GM21423 (cell line): Measurements from ENCODE around the gene MAP3K5.

Experiments used
- ATAC-seq: cut with Tn5 transposase; IDR thresholded peaks from one replicate; pipeline ENCODE4 v1.9.1; 2021; ENCODE audit warnings: mild to moderate bottlenecking, moderate library complexity; ENCODE audit not compliant: unreplicated experiment

The MAP3K5 gene

DNA sequence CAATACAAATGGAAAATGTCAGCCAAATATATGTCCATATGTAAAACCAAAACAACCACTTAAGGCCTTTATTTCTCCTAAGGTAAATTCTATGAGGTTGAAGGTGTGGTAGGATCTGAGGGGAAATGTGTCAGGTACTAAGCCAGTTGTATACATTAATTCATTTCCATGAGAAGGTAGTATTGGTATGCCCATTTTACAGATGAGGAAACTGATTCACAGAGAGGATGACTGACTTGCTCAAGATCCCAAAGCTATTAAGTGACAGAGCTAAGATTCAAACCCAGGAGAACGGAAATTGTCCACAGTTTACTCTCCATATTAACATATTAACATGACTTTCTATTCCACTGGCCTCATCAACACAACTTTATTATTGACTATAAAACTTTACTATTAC, 177.9 kb downstream of the MAP3K5 start:
- no peak for ATAC-seq

DNA sequence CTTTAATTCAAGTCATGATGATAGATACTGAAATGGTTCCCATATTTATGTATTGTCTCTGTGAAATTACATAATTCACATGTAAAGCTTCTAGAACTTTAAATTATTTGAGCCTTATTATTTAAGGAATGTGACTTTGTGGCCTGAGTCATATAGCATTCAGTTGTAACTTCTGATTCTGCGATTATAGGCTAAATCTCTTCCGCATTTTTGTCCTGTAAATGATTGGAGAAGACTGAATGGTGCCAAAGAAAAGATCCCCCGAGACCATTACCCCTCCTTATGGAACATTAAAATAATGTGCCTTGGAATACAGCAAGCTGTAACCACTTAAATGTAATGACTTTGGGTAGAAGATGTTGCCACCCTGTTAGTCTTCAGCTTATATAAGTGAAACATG, 178.8 kb downstream of the MAP3K5 start:
- no peak for ATAC-seq

GRCh38 chr6:136612666-136613389, 179.4 kb downstream of the MAP3K5 start:
- ATAC-seq = no peak

DNA sequence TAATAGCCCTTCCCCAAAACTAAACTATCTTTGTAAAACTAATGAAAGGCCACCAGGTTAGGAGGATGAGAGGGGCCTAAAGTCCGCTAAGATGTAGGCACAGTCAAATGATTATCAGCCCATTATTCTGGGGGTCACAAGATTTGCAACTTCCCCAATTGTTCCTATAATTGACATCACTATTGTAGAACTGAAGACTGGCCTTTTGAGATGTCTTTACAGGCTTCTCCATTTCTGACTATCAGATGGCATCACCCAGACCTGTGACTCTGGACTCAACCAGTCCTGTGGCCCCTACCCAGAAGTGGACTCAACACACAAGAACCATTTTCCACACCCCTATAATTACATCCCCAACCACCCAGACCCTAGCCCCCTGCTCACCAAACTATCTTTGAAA, 180.5 kb downstream of the MAP3K5 start:
- no peak for ATAC-seq

DNA sequence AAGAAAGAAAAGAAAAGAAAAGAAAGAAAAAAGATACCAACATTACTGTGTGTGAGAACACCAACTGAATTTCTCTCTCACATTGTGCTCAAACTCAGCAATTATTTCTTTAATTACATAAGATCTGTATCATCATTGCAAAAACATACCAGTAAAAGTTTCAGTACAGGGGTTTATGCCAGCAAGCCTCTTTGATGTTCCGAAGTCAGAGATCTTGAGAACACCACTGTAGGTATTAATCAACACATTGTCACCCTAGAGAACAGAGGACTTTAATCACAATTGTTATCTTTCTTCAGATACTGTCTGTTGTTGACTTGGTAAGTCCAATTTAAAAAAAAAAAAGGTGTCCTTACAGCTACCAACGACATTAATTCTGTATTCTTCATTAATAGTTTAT, 181.1 kb downstream of the MAP3K5 start:
- ATAC-seq = no peak

DNA sequence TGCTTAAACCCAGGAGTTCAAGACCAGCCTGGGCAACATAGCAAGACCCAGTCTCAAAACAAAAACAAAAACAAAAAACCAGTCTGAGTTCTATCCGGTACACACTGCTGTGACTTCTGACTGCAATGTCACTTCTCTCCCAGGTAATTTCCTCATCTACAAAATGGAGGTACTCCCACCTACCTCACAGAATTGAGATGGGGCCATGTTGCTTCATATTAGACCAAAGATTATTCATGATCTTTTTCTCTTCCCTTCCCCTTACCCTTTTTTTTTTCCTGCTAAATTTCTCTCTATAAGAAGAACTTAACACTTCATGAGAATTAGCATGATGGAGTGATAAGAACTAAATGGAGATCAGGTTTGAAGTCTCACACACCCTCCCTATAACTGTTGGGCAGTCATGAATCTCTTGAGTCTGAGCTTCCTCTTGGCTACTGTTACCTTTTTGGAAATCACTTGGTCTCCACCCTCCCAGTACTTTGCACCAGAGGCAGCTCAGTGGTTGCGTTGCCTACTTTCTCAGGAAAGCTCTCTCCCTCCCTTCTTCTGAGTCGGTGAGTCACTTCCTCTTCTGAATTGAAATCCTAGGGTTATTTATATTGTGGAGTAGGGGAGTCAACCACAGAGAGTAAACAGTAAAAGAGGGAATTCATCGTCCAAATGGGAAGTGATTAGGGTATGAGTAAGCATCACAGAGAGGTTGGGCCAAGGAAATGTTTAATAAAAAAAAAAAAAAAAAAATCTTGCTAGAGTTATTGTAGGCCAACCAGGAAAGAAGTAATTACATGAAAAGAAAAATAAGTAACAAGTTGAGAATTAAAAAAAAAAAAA, 182.2 kb downstream of the MAP3K5 start:
- no peak for ATAC-seq

DNA sequence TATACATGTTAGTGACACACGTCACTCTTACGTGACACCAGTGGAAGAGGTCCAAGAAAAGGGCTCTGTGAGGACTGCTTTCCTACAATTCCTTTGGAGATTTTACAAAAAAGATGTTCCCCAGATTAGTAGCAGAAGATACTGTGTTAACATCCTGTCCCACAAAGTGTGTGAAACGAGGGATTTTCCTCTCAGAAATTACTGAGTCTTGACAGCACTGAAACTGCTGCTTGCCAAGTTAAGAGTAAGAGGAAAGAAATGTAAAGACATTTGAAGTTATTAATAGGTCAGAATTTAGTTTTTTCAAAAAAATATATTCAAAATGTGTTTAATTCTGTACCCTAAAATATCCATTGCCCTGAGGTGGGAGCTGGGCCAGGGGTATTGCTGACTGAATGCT, 183.3 kb downstream of the MAP3K5 start:
- ATAC-seq = no peak

- peak; percentile 77 for ATAC-seq
Measured at GRCh38 chr6:136607932-136608772, 184.1 kb downstream of the MAP3K5 start.

DNA sequence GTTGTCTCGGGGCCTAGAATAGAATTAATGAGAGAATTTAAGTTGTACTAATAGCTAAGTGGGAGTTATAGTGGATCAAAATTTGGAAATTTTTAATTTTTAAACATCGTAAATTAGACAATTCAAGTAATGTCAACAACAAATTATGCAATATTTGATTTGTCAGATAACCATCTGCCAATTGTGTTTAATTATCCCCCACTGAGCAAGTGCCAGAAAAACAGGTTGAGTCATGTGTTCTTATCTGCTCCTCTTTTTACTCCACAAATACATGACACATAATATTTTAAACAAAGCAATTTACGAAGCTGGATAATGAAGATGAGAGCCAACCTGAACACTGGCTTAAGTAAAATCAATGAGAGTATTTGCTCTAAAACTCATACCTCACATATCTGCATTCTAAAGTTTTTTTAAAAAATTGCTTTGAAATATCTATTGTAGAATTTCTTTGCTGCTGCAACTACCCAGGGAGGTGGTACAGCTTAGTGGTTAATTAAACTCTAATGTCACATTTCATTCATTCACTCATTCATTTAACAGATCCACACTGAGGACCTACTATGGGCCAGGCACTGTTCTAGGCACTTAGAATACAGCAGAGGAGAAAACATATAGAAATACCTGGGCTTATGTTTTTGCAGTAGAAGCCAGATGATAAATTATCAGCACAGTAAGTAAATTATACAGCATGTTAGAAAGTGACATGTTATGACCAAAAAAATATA, 184.9 kb downstream of the MAP3K5 start:
- ATAC-seq = no peak

DNA sequence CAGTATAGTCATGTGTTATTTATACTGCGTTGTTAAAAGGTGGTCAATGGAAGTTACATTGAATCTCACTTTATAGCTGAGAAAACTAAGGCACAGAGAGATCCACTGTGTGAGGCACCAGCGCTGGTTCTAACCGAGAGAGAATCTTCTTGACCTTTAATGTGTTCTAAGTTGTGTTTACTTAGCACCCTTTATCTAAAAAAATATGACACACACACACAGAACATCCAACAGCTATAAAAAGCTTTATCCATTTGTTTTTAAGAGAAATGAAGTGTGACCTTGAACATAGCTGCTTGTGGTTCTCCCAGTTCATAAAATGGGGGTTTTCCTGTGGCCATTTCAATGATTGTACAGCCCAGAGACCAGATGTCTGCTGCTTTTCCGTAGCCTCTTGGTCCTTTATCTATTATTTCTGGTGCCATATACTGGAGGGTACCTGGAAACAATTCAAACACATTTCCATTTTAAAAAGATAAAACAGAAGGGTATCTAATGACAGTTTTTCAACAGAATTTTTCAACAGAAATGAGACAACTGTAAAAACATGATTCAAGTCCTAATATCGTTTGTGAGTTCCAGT, 187.3 kb downstream of the MAP3K5 start:
- ATAC-seq = no peak

- no peak for ATAC-seq
Measured at GRCh38 chr6:136604328-136604825, 187.9 kb downstream of the MAP3K5 start.

- ATAC-seq = no peak
Measured at GRCh38 chr6:136600818-136601217, 191.5 kb downstream of the MAP3K5 start.

DNA sequence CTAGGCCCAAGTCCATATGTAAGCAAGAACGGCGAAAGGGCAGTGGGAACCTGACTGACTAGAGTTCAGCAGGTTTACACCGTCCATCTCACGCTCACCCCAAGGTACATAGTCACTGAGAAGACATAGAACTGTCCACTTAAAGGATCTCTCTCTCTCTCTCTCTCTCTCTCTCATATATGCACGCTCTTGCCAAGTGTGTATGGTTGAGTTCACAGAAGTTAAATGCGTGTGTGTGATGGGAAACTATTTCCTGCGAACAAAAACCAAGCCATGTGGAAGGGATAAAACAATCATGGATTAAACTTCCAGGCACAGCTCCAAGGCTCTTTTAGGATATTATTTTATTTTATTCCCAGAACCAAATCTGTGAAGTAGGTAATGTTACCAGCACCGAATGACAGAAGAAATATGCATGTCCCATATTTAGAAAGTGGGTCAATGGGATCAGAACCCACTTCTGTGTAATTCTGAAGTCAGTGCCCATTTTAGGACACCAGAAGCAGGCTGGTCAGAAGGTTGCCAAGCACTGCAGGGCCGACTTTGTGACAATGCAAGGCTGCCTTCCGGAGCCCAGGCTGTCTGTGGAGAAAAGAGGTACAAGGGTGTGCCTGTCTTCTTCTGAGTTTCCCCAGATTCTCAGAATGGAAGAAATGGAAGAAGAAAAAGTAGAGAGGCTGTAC, 192.8 kb downstream of the MAP3K5 start:
- no peak for ATAC-seq

- ATAC-seq = no peak
Measured at GRCh38 chr6:136598048-136598447, 194.2 kb downstream of the MAP3K5 start.

GRCh38 chr6:136594671-136595070, 197.6 kb downstream of the MAP3K5 start:
- ATAC-seq = no peak

- peak; percentile 98 for ATAC-seq
Measured at GRCh38 chr6:136593748-136594490, 198.4 kb downstream of the MAP3K5 start.

- ATAC-seq = no peak
Measured at GRCh38 chr6:136592930-136593673, 199.2 kb downstream of the MAP3K5 start.

GRCh38 chr6:136591617-136592016, 200.7 kb downstream of the MAP3K5 start:
- ATAC-seq = no peak
